Karpas-422 (cell line): ENCODE results near the gene SLC12A6. TPM values are rescaled to one million over a fixed set of nuclear protein-coding genes. Genes with fewer than 3 reads are reported as not detected.
"Not testable (repeated sequence)": the region's sequence is repeated elsewhere in the genome, so short reads cannot be mapped to it uniquely, and the experiment has no call there.

Experiments
- DNase-seq: peaks from one replicate; pipeline ENCODE4 v3.0.0-alpha.2; 2015
- H2AFZ ChIP-seq: fragments of 200-600 bp; sonication (generic); 2 replicates; pipeline ENCODE4 v1.6.1; 2014; ENCODE audit warnings: antibody characterized with exemption, low read length, mixed read lengths
- H3K27ac ChIP-seq: fragments of 200-600 bp; sonication (generic); 2 replicates; pipeline ENCODE4 v1.5.1; 2014; ENCODE audit warnings: mild to moderate bottlenecking, low read length, moderate library complexity
- H3K27me3 ChIP-seq: fragments of 200-600 bp; sonication (generic); 2 replicates; pipeline ENCODE4 v1.6.1; 2014; ENCODE audit warnings: low read length, mixed read lengths
- H3K36me3 ChIP-seq: fragments of 200-600 bp; sonication (generic); 2 replicates; pipeline ENCODE4 v1.6.1; 2014; ENCODE audit warnings: low read length, mixed read lengths; ENCODE audit not compliant: insufficient read depth
- H3K4me1 ChIP-seq: fragments of 200-600 bp; sonication (generic); 2 replicates; pipeline ENCODE4 v1.6.1; 2014; ENCODE audit warnings: mild to moderate bottlenecking, low read length, mixed read lengths
- H3K4me2 ChIP-seq: fragments of 200-600 bp; sonication (generic); 2 replicates; pipeline ENCODE4 v1.6.1; 2014; ENCODE audit warnings: low read length, low read depth, mild to moderate bottlenecking; ENCODE audit not compliant: poor library complexity, severe bottlenecking
- H3K4me3 ChIP-seq: fragments of 200-600 bp; sonication (generic); 2 replicates; pipeline ENCODE4 v1.5.1; 2014; ENCODE audit warnings: mild to moderate bottlenecking, antibody characterized with exemption, low read length, mixed read lengths
- H3K79me2 ChIP-seq: fragments of 200-600 bp; sonication (generic); 2 replicates; pipeline ENCODE4 v1.6.1; 2014; ENCODE audit warnings: mild to moderate bottlenecking, low read length, mixed read lengths
- H3K9ac ChIP-seq: fragments of 200-600 bp; sonication (generic); 2 replicates; pipeline ENCODE4 v1.6.0; 2014; ENCODE audit warnings: low read length
- H3K9me2 ChIP-seq: fragments of 200-600 bp; sonication (generic), shearing (Covaris generic); replicated peaks from 2 replicates; pipeline ENCODE4 v1.6.0; 2014; ENCODE audit warnings: mild to moderate bottlenecking, low read length, moderate library complexity; ENCODE audit not compliant: insufficient read depth
- H3K9me3 ChIP-seq: fragments of 300-700, 200-600 bp; sonication (generic); 2 replicates; pipeline ENCODE4 v1.6.1; 2014; ENCODE audit warnings: low read length, mixed read lengths
- H4K20me1 ChIP-seq: fragments of 200-600 bp; sonication (generic); 2 replicates; pipeline ENCODE4 v1.6.1; 2014; ENCODE audit warnings: mild to moderate bottlenecking, antibody characterized with exemption, low read length, low read depth; ENCODE audit not compliant: insufficient read depth
- total RNA-seq: library from RNA; depleted of rRNA; stranded (reverse); fragments of >200 nt; shearing (Covaris generic); gene quantifications from 2 replicates; pipeline ENCODE4 v1.2.3, GENCODE V29; 2014; ENCODE audit warnings: low replicate concordance; rRNA removed

The SLC12A6 gene
- total RNA-seq: 1.3 and 1.6 TPM in 2 replicates

- H3K4me3 ChIP-seq: peak within 1 kb of the TSS; percentile 91
- no peaks in the 10 kb centered on the region for H3K27me3 ChIP-seq
- DNase-seq: peak; percentile 96
- H3K9me3 ChIP-seq: no peaks in the 10 kb centered on the region
- peak within 1 kb of the TSS; percentile 90 for H2AFZ ChIP-seq
- no peaks in the 10 kb centered on the region for H3K9me2 ChIP-seq
- H3K79me2 ChIP-seq: peaks cover 20% of the 10 kb centered on the region
- no peaks in the 10 kb centered on the region for H3K36me3 ChIP-seq
- H3K9ac ChIP-seq: peak within 1 kb of the TSS; percentile 71
- no peak within 1 kb of the TSS for H3K27ac ChIP-seq
- no peaks in the 10 kb centered on the region for H4K20me1 ChIP-seq
- H3K4me2 ChIP-seq: peak within 1 kb of the TSS; percentile 88
- peaks cover 36% of the 10 kb centered on the region for H3K4me1 ChIP-seq
Measured at GRCh38 chr15:34337557-34338306, at the start of gene SLC12A6. Gene SLC12A6 (minus strand): TSS chr15:34337781. CDS start chr15:34336680, 1,101 bp downstream.

GRCh38 chr15:34381829-34382521 lies 44.4 kb upstream of the SLC12A6 start:
- H3K4me3 ChIP-seq, H3K27me3 ChIP-seq, H3K79me2 ChIP-seq, H4K20me1 ChIP-seq, H2AFZ ChIP-seq, H3K36me3 ChIP-seq, DNase-seq, H3K4me2 ChIP-seq, H3K9me3 ChIP-seq, H3K9ac ChIP-seq, H3K9me2 ChIP-seq, H3K27ac ChIP-seq, H3K4me1 ChIP-seq: not testable (repeated sequence)

- not testable (repeated sequence) for H4K20me1 ChIP-seq, DNase-seq, H3K9me3 ChIP-seq, H3K27me3 ChIP-seq, H3K9ac ChIP-seq, H3K9me2 ChIP-seq, H3K4me3 ChIP-seq, H3K79me2 ChIP-seq, H3K4me2 ChIP-seq, H3K4me1 ChIP-seq, H2AFZ ChIP-seq, H3K36me3 ChIP-seq, H3K27ac ChIP-seq
Measured at GRCh38 chr15:34380491-34380890, 42.9 kb upstream of the SLC12A6 start.

- no peaks in the 10 kb centered on the region for H3K27me3 ChIP-seq
- no peaks in the 10 kb centered on the region for H3K9me3 ChIP-seq
- no peaks in the 10 kb centered on the region for H3K79me2 ChIP-seq
- H3K9ac ChIP-seq: no peak overlapping the region
- no peak overlapping the region for H2AFZ ChIP-seq
- H3K27ac ChIP-seq: no peak overlapping the region
- H3K4me1 ChIP-seq: no peaks in the 10 kb centered on the region
- no peaks in the 10 kb centered on the region for H3K9me2 ChIP-seq
- peak; percentile 11 for DNase-seq
- no peaks in the 10 kb centered on the region for H4K20me1 ChIP-seq
- H3K4me2 ChIP-seq: no peak overlapping the region
- no peak overlapping the region for H3K4me3 ChIP-seq
- no peaks in the 10 kb centered on the region for H3K36me3 ChIP-seq
Measured at GRCh38 chr15:34376856-34377255, 39.3 kb upstream of the SLC12A6 start.

- not testable (repeated sequence) for H3K9ac ChIP-seq, H3K4me3 ChIP-seq, H3K79me2 ChIP-seq, H3K27ac ChIP-seq, H3K9me2 ChIP-seq, H3K9me3 ChIP-seq, H3K4me1 ChIP-seq, H2AFZ ChIP-seq, DNase-seq, H3K27me3 ChIP-seq, H3K36me3 ChIP-seq, H4K20me1 ChIP-seq, H3K4me2 ChIP-seq
Measured at GRCh38 chr15:34375541-34375940, 38.0 kb upstream of the SLC12A6 start.

GRCh38 chr15:34374816-34375215 lies 37.2 kb upstream of the SLC12A6 start:
- H3K4me1 ChIP-seq: peaks cover 6% of the 10 kb centered on the region
- H3K9me3 ChIP-seq: no peaks in the 10 kb centered on the region
- no peaks in the 10 kb centered on the region for H3K9me2 ChIP-seq
- H3K36me3 ChIP-seq: no peaks in the 10 kb centered on the region
- 0 out of 2 replicates have a peak, but pooled peaks cover 5% of the 10 kb centered on the region for H4K20me1 ChIP-seq
- no peak overlapping the region for H3K27ac ChIP-seq
- H2AFZ ChIP-seq: no peak overlapping the region
- no peak overlapping the region for H3K9ac ChIP-seq
- H3K4me3 ChIP-seq: no peak overlapping the region
- no peaks in the 10 kb centered on the region for H3K79me2 ChIP-seq
- no peak for DNase-seq
- no peak overlapping the region for H3K4me2 ChIP-seq
- no peaks in the 10 kb centered on the region for H3K27me3 ChIP-seq

GRCh38 chr15:34373951-34374350 lies 36.4 kb upstream of the SLC12A6 start:
- Histone ChIP-seq H2AFZ (no peak overlapping the region), H3K27ac (no peak overlapping the region), H3K4me2 (no peak overlapping the region), H3K27me3 (no peaks in the 10 kb centered on the region), H3K9ac (no peak overlapping the region), H3K4me1 (peaks cover 9% of the 10 kb centered on the region), H3K79me2 (no peaks in the 10 kb centered on the region), H3K9me3 (no peaks in the 10 kb centered on the region), H3K9me2 (no peaks in the 10 kb centered on the region), H3K4me3 (no peak overlapping the region), H3K36me3 (no peaks in the 10 kb centered on the region), H4K20me1 (0 out of 2 replicates have a peak, but pooled peaks cover 5% of the 10 kb centered on the region)
- DNase-seq: no peak

- no peaks in the 10 kb centered on the region for H3K36me3 ChIP-seq
- H3K9me3 ChIP-seq: no peaks in the 10 kb centered on the region
- H3K27me3 ChIP-seq: no peaks in the 10 kb centered on the region
- no peak for DNase-seq
- no peak overlapping the region for H2AFZ ChIP-seq
- H3K9ac ChIP-seq: no peak overlapping the region
- H3K27ac ChIP-seq: no peak overlapping the region
- H4K20me1 ChIP-seq: 0 out of 2 replicates have a peak, but pooled peaks cover 5% of the 10 kb centered on the region
- H3K4me3 ChIP-seq: no peak overlapping the region
- H3K9me2 ChIP-seq: no peaks in the 10 kb centered on the region
- H3K4me2 ChIP-seq: no peak overlapping the region
- H3K4me1 ChIP-seq: peaks cover 22% of the 10 kb centered on the region
- H3K79me2 ChIP-seq: peaks cover 12% of the 10 kb centered on the region
Measured at GRCh38 chr15:34370643-34371042, 33.1 kb upstream of the SLC12A6 start.
